Dendritic cell treated with granulocyte-macrophage colony-stimulating factor and Interleukin-4, amounts not matched to agents 40 ng/mL and 50 ng/mL, for 4 days (primary cell): ENCODE data around the gene CYLC1.

Experiments
- H3K27ac Mint-ChIP-seq: one replicate; pipeline ENCODE4 v1.8.0; 2022; ENCODE audit warnings: mild to moderate bottlenecking, mixed read lengths
- H3K27me3 Mint-ChIP-seq: one replicate; pipeline ENCODE4 v1.8.0; 2022; ENCODE audit warnings: mild to moderate bottlenecking, mixed read lengths
- H3K36me3 Mint-ChIP-seq: one replicate; pipeline ENCODE4 v1.8.0; 2022; ENCODE audit warnings: low read depth, mixed read lengths
- H3K4me1 Mint-ChIP-seq: one replicate; pipeline ENCODE4 v1.8.0; 2022; ENCODE audit warnings: low read depth, mixed read lengths
- H3K4me3 Mint-ChIP-seq: one replicate; pipeline ENCODE4 v1.8.0; 2022; ENCODE audit warnings: mild to moderate bottlenecking, moderate library complexity, mixed read lengths
- H3K9me3 Mint-ChIP-seq: one replicate; pipeline ENCODE4 v1.8.0; 2022; ENCODE audit warnings: mixed read lengths
- intact Hi-C: fragments of 100-400 bp; cut with micrococcal nuclease; formaldehyde crosslinking; loops from one replicate; pipeline ENCODE4 v1.15.0; 2022

CYLC1 gene

DNA sequence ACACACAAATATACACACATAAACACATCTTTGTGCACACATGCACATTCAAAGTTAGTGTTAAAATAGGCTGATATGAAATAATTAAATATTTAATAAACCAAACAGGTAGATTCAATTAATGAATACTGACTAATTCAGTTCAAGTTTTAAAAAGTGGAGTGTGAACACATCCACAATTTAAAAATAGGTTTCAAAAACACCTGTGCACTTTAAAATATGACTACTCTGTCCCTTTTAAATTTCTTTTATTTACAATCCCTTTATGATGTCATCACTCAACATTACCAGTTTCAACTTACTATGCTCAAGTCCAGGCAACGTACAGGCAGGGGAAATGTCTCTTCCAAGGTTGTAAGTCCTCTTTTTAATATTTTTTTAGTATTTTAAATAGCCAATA is at the start of gene CYLC1:
CYLC1 (plus strand) TSS at position 301 of the 400 bp plus-strand sequence; CDS start at position 338, 37 bp downstream.
- Mint-ChIP-seq H3K4me3 (no peak within 1 kb of the TSS), H3K4me1 (no peaks in the 10 kb centered on the region), H3K27me3 (no peaks in the 10 kb centered on the region), H3K27ac (no peak within 1 kb of the TSS), H3K9me3 (no peaks in the 10 kb centered on the region), H3K36me3 (no peaks in the 10 kb centered on the region)
- intact Hi-C loops: no loop called here

- peaks cover 12% of the 10 kb centered on the region for H3K9me3 Mint-ChIP-seq
- no peak overlapping the region for H3K27ac Mint-ChIP-seq
- H3K27me3 Mint-ChIP-seq: no peaks in the 10 kb centered on the region
- intact Hi-C loops: no loop called here
- no peaks in the 10 kb centered on the region for H3K4me1 Mint-ChIP-seq
- no peak overlapping the region for H3K4me3 Mint-ChIP-seq
- H3K36me3 Mint-ChIP-seq: no peaks in the 10 kb centered on the region
Observed at GRCh38 chrX:83819304-83819703, 41.6 kb upstream of the CYLC1 start.

GRCh38 chrX:83829874-83830273 is 31.1 kb upstream of the CYLC1 start:
- Mint-ChIP-seq H3K4me3 (no peak overlapping the region), H3K9me3 (no peaks in the 10 kb centered on the region), H3K27ac (no peak overlapping the region), H3K4me1 (no peaks in the 10 kb centered on the region), H3K27me3 (no peaks in the 10 kb centered on the region), H3K36me3 (no peaks in the 10 kb centered on the region)
- intact Hi-C loops: no loop called here

GRCh38 chrX:83845397-83845796 is 15.5 kb upstream of the CYLC1 start:
- Mint-ChIP-seq H3K27me3 (no peaks in the 10 kb centered on the region), H3K9me3 (no peaks in the 10 kb centered on the region), H3K27ac (no peak overlapping the region), H3K36me3 (no peaks in the 10 kb centered on the region), H3K4me3 (no peak overlapping the region), H3K4me1 (no peaks in the 10 kb centered on the region)
- intact Hi-C loops: no loop called here

GRCh38 chrX:83847339-83847738 is 13.6 kb upstream of the CYLC1 start:
- H3K27ac Mint-ChIP-seq: no peak overlapping the region
- H3K36me3 Mint-ChIP-seq: no peaks in the 10 kb centered on the region
- no peaks in the 10 kb centered on the region for H3K27me3 Mint-ChIP-seq
- H3K9me3 Mint-ChIP-seq: no peaks in the 10 kb centered on the region
- no peaks in the 10 kb centered on the region for H3K4me1 Mint-ChIP-seq
- no peak overlapping the region for H3K4me3 Mint-ChIP-seq
- intact Hi-C loops: no loop called here

DNA sequence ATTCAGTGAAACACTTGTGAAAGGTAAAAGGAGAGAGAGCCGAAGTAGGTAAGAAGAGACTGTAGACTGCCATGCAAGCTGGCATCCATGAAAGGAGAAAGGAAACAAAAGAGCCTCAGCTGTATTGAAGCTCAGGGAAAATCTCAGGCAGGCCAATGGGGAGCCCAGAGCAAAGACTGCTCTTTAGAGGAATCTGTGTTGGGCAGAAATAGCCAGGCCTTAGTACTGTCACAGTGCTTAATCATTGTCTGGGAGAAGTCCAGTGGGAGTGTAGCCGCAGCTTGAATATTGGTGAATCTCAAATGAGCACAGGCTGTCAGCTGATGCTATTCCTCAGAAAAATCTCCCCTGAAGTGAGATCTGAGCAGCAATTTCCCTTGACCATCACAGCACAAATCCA is 27.6 kb downstream of the CYLC1 start:
- H3K4me1 Mint-ChIP-seq: no peaks in the 10 kb centered on the region

GRCh38 chrX:83892433-83892832 is 31.5 kb downstream of the CYLC1 start:
- Mint-ChIP-seq H3K9me3 (no peaks in the 10 kb centered on the region), H3K27ac (no peak overlapping the region), H3K4me1 (no peaks in the 10 kb centered on the region), H3K27me3 (no peaks in the 10 kb centered on the region), H3K4me3 (no peak overlapping the region), H3K36me3 (no peaks in the 10 kb centered on the region)
- intact Hi-C loops: no loop called here

More for the DNA sequence above, 27.6 kb downstream of the CYLC1 start:
- Mint-ChIP-seq H3K27me3 (no peaks in the 10 kb centered on the region), H3K27ac (no peak overlapping the region), H3K4me3 (no peak overlapping the region), H3K9me3 (no peaks in the 10 kb centered on the region), H3K36me3 (no peaks in the 10 kb centered on the region)
- intact Hi-C loops: no loop called here

GRCh38 chrX:83906921-83907320 is 46.0 kb downstream of the CYLC1 start:
- Mint-ChIP-seq H3K27ac (no peak overlapping the region), H3K4me1 (no peaks in the 10 kb centered on the region), H3K9me3 (no peaks in the 10 kb centered on the region), H3K4me3 (no peak overlapping the region), H3K27me3 (no peaks in the 10 kb centered on the region), H3K36me3 (no peaks in the 10 kb centered on the region)
- intact Hi-C loops: no loop called here

- no peaks in the 10 kb centered on the region for H3K36me3 Mint-ChIP-seq
- H3K9me3 Mint-ChIP-seq: no peaks in the 10 kb centered on the region
- H3K4me3 Mint-ChIP-seq: no peak overlapping the region
- H3K27ac Mint-ChIP-seq: no peak overlapping the region
- intact Hi-C loops: no loop called here
- H3K4me1 Mint-ChIP-seq: no peaks in the 10 kb centered on the region
- no peaks in the 10 kb centered on the region for H3K27me3 Mint-ChIP-seq
Observed at GRCh38 chrX:83916525-83916924, 55.6 kb downstream of the CYLC1 start.

GRCh38 chrX:83934220-83934619 is 73.3 kb downstream of the CYLC1 start:
- H3K27ac Mint-ChIP-seq: no peak overlapping the region
- no peak overlapping the region for H3K4me3 Mint-ChIP-seq
- H3K9me3 Mint-ChIP-seq: no peaks in the 10 kb centered on the region
- intact Hi-C loops: no loop called here
- H3K4me1 Mint-ChIP-seq: no peaks in the 10 kb centered on the region
- H3K27me3 Mint-ChIP-seq: no peaks in the 10 kb centered on the region
- H3K36me3 Mint-ChIP-seq: no peaks in the 10 kb centered on the region
